Natural killer cell (primary cell): ENCODE results near the gene KCTD19. TPM values are rescaled to one million over a fixed set of nuclear protein-coding genes. Genes with fewer than 3 reads are reported as not detected.

Source experiments
- ATAC-seq, 3 donors: fragments of 150-1000 bp in 2 of 3; fragments of 200-7000 bp in 1 of 3; cut with Tn5 transposase; 1 replicate in 1 of 3; 2 replicates in 2 of 3; pipeline ENCODE4 v1.10.0; 2021; ENCODE audit warnings: mild to moderate bottlenecking in 2 of 3, moderate library complexity in 2 of 3
- DNase-seq, 2 donors: peaks; one replicate each; pipeline versions ENCODE4 v3.0.0 to v3.0.0-alpha.2; 2013 to 2021; ENCODE audit warnings: mixed read lengths in 1 of 2
- H3K27ac ChIP-seq: one replicate; pipeline ENCODE4 v1.5.1; 2013; ENCODE audit warnings: mild to moderate bottlenecking, low read length
- H3K27me3 ChIP-seq: one replicate; pipeline ENCODE4 v1.6.1; 2013; ENCODE audit warnings: low read length; ENCODE audit not compliant: control insufficient read depth, insufficient read depth
- H3K36me3 ChIP-seq: one replicate; pipeline ENCODE4 v1.6.1; 2013; ENCODE audit warnings: low read length; ENCODE audit not compliant: control insufficient read depth, insufficient read depth
- H3K4me1 ChIP-seq: one replicate; pipeline ENCODE4 v1.6.1; 2013; ENCODE audit warnings: low read length; ENCODE audit not compliant: control insufficient read depth, insufficient read depth
- H3K4me3 ChIP-seq: one replicate; pipeline ENCODE4 v1.5.1; 2013; ENCODE audit warnings: low read length
- H3K9me3 ChIP-seq: one replicate; pipeline ENCODE4 v1.6.1; 2013; ENCODE audit warnings: low read length; ENCODE audit not compliant: control insufficient read depth, insufficient read depth
- H3K27ac Mint-ChIP-seq, 2 donors: one replicate each; pipeline ENCODE4 v1.8.0; 2022; ENCODE audit warnings: mild to moderate bottlenecking in 2 of 2, mixed read lengths in 2 of 2, moderate library complexity in 1 of 2
- H3K27me3 Mint-ChIP-seq, 2 donors: one replicate each; pipeline ENCODE4 v1.8.0; 2022; ENCODE audit warnings: low read depth in 2 of 2, mixed read lengths in 2 of 2
- H3K36me3 Mint-ChIP-seq: one replicate; pipeline ENCODE4 v1.8.0; 2022; ENCODE audit warnings: mixed read lengths
- H3K4me1 Mint-ChIP-seq, 2 donors: one replicate each; pipeline ENCODE4 v1.8.0; 2022; ENCODE audit warnings: mixed read lengths in 2 of 2
- H3K4me3 Mint-ChIP-seq: one replicate; pipeline ENCODE4 v1.8.0; 2022; ENCODE audit warnings: mild to moderate bottlenecking, moderate library complexity, mixed read lengths
- H3K9me3 Mint-ChIP-seq, 2 donors: one replicate each; pipeline ENCODE4 v1.8.0; 2022; ENCODE audit warnings: mixed read lengths in 2 of 2
- WGBS: methylation state at CpG from one replicate; pipeline ENCODE4 v1.1.7; 2013; ENCODE audit warnings: missing lambda C conversion rate; ENCODE audit not compliant: insufficient coverage; 5-methylcytosine and 5-hydroxymethylcytosine counted together
- intact Hi-C: fragments of 100-400 bp; cut with micrococcal nuclease; formaldehyde crosslinking; loops from one replicate; pipeline ENCODE4 v1.14.2; 2022
- total RNA-seq, 4 donors: library from RNA; stranded (reverse); fragments of 120-200 nt in 1 of 4; gene quantifications; one replicate each; pipeline versions ENCODE4 v1.2.3 to v1.2.4, GENCODE V29; 2013 to 2022
- TF ChIP-seq, protein P1 (sequence below): fragments of 200-600 bp; IDR thresholded peaks from one replicate; pipeline ENCODE4 v1.8.0; 2022; ENCODE audit warnings: antibody characterized with exemption

KCTD19 gene
- total RNA-seq, 3 donors from 2014 or later (not counting 1 experiment from before 2014, with no cell fraction given), result not detected

GRCh38 chr16:67260426-67261063 lies 66.0 kb downstream of the KCTD19 start:
- H3K36me3 ChIP-seq, result no peaks in the 10 kb centered on the region
- ATAC-seq (no peak), DNase-seq (peak in 1 of 2 donors; percentile 48)
- Mint-ChIP-seq H3K4me1 (no peaks in the 10 kb centered on the region), H3K27ac (no peak overlapping the region), H3K27me3 (peaks cover 10 to 24% of the 10 kb centered on the region in 2 donors), H3K9me3 (no peaks in the 10 kb centered on the region), H3K36me3 (no peaks in the 10 kb centered on the region), H3K4me3 (no peak overlapping the region)
- H3K4me3 ChIP-seq, result no peak overlapping the region
- TF ChIP-seq, protein P1, sequence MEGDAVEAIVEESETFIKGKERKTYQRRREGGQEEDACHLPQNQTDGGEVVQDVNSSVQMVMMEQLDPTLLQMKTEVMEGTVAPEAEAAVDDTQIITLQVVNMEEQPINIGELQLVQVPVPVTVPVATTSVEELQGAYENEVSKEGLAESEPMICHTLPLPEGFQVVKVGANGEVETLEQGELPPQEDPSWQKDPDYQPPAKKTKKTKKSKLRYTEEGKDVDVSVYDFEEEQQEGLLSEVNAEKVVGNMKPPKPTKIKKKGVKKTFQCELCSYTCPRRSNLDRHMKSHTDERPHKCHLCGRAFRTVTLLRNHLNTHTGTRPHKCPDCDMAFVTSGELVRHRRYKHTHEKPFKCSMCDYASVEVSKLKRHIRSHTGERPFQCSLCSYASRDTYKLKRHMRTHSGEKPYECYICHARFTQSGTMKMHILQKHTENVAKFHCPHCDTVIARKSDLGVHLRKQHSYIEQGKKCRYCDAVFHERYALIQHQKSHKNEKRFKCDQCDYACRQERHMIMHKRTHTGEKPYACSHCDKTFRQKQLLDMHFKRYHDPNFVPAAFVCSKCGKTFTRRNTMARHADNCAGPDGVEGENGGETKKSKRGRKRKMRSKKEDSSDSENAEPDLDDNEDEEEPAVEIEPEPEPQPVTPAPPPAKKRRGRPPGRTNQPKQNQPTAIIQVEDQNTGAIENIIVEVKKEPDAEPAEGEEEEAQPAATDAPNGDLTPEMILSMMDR, result no peak
- WGBS, result 80% methylated on average over 4 of the region's 4 CpGs
- intact Hi-C loops, result no loop called here
- no peak overlapping the region for H3K27ac ChIP-seq
- no peaks in the 10 kb centered on the region for H3K9me3 ChIP-seq
- H3K27me3 ChIP-seq, result no peaks in the 10 kb centered on the region
- no peaks in the 10 kb centered on the region for H3K4me1 ChIP-seq

DNA sequence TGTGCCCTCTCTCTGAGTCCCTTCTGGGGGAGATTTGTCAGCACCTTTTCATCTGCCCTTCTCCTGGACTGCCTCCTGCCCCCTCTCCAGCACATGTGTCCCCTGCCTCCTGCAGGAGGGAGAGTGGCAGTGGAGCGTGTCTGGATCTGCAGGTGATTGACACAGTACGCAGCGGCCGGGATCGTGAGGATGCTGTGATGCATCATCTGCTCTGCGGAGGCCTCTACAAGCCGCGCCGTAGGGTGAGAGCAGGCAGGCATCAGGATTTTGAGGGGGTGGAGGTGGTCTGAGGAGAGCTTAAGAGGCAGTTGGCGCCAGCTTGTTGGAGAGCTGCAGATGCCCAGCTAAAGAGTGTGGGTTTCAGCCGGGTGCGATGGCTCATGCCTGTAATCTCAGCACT lies 66.8 kb downstream of the KCTD19 start:
- no peaks in the 10 kb centered on the region for H3K9me3 ChIP-seq
- H3K4me3 Mint-ChIP-seq, result no peak overlapping the region
- H3K36me3 ChIP-seq, result no peaks in the 10 kb centered on the region
- ATAC-seq (no peak), DNase-seq (no peak)
- peaks cover 10 to 24% of the 10 kb centered on the region in 2 donors for H3K27me3 Mint-ChIP-seq
- intact Hi-C loops, result no loop called here
- H3K27me3 ChIP-seq, result no peaks in the 10 kb centered on the region
- no peak overlapping the region for H3K4me3 ChIP-seq
- no peaks in the 10 kb centered on the region for H3K36me3 Mint-ChIP-seq
- H3K9me3 Mint-ChIP-seq, result no peaks in the 10 kb centered on the region
- TF ChIP-seq, protein P1, result no peak
- 96% methylated on average over 12 of the region's 12 CpGs for WGBS
- no peak overlapping the region for H3K27ac ChIP-seq
- no peaks in the 10 kb centered on the region for H3K4me1 ChIP-seq
- H3K27ac Mint-ChIP-seq, result no peak overlapping the region
- no peaks in the 10 kb centered on the region for H3K4me1 Mint-ChIP-seq

DNA sequence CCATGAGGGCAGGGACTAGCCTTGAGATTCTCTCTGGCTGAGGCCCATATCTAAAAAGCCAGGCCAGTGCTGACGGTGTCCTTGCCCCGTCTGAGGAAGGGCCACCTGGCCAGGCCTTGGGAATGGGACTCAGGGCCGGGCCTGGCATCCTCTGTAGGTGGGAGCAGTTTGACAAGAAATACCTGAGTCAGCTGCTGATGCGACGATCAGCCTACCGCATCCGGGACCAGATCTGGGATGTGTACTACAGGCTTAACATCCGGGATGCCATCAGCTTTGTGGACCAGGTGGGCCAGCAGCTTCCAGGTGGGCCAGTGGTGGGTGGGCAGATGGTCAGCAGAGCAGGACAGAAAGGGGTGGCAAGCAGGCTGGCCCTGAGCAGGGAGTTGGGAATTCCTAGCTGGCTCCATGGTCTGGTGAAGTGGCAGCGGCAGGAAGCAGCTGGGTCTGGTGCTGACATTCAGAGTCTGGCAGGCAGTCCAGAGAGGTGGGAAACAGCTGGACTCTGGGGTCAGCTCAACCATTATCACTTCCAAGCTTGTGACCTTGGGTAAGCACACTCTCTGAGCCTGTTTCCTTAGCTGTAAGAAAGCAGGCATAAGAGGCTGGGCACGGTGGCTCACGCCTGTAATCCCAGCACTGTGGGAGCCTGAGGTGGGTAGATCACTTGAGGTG lies 68.2 kb downstream of the KCTD19 start:
- Histone ChIP-seq H3K36me3 (no peaks in the 10 kb centered on the region), H3K27me3 (no peaks in the 10 kb centered on the region), H3K4me3 (no peak overlapping the region), H3K4me1 (no peaks in the 10 kb centered on the region), H3K9me3 (no peaks in the 10 kb centered on the region), H3K27ac (no peak overlapping the region)
- H3K4me1 Mint-ChIP-seq, result no peaks in the 10 kb centered on the region
- TF ChIP-seq, protein P1, result no peak
- WGBS, result 95% methylated on average over 11 of the region's 11 CpGs
- H3K4me3 Mint-ChIP-seq, result no peak overlapping the region
- H3K36me3 Mint-ChIP-seq, result no peaks in the 10 kb centered on the region
- no peaks in the 10 kb centered on the region for H3K9me3 Mint-ChIP-seq
- H3K27ac Mint-ChIP-seq, result no peak overlapping the region
- no peak for ATAC-seq
- peaks cover 10 to 15% of the 10 kb centered on the region in 2 donors for H3K27me3 Mint-ChIP-seq
- DNase-seq, result no peak
- intact Hi-C loops, result no loop called here
